Measurements from ENCODE around the gene ABCA7. TPM values are rescaled to one million over a fixed set of nuclear protein-coding genes. Genes with fewer than 3 reads are reported as not detected.

Gene ABCA7
- total and polyA plus RNA-seq, 2 of the 13 experiments (the other 11 are each of a cell fraction or from before 2014, with no cell fraction given): 4.4 to 32.4 TPM

DNA sequence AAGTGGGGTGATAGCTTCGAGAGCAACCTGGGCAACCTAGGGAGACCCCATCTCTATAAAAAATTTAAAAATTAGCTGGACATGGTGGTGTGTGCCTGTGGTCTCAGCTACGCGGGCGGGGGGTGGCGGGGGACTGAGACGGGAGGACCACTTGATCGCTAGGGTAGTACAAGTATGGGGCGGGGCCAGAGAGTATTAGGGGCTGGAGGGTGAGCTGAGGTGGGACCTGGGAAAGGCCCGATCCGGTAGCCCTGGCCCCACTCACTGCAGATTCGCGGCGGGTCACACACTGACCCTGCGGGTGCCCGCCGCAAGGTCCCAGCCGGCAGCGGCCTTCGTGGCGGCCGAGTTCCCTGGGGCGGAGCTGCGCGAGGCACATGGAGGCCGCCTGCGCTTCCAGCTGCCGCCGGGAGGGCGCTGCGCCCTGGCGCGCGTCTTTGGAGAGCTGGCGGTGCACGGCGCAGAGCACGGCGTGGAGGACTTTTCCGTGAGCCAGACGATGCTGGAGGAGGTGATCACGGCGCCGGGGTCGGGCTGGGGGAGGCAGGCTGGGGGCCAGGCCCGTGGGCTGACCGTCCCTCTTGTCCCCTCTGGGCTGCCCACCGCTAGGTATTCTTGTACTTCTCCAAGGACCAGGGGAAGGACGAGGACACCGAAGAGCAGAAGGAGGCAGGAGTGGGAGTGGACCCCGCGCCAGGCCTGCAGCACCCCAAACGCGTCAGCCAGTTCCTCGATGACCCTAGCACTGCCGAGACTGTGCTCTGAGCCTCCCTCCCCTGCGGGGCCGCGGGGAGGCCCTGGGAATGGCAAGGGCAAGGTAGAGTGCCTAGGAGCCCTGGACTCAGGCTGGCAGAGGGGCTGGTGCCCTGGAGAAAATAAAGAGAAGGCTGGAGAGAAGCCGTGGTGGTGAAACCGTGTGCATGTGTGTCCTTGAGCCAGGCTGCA lies 25.0 kb downstream of the ABCA7 start (continued):
- TF ChIP-seq ZBTB33 (CRISPR knock-in tag; IDR thresholded peaks at IDR 0.05) (peak; percentile 71; the same call in 1 of the 2 replicates), NFYC (CRISPR knock-in tag; IDR thresholded peaks at IDR 0.05) (no peak), MAX (IDR thresholded peaks at IDR 0.05) (peak; percentile 91), GTF3A (CRISPR knock-in tag; conservative IDR thresholded peaks at IDR 0.05) (no peak), ZMAT3 (CRISPR knock-in tag; conservative IDR thresholded peaks at IDR 0.05) (peak; percentile 46; the same call in 1 of the 2 replicates), ZMYM2 (CRISPR knock-in tag; IDR thresholded peaks at IDR 0.05) (no peak), ATAD3A (CRISPR knock-in tag; IDR thresholded peaks at IDR 0.05) (no peak), ZFY (CRISPR knock-in tag; IDR thresholded peaks at IDR 0.05) (peak; percentile 69), SNAI1 (CRISPR knock-in tag; IDR thresholded peaks at IDR 0.05; ENCODE audit: borderline replicate concordance) (no peak), LCORL (IDR thresholded peaks at IDR 0.05) (no peak), LCORL (CRISPR knock-in tag; IDR thresholded peaks at IDR 0.05) (no peak), ZNF354B (CRISPR knock-in tag; IDR thresholded peaks at IDR 0.05) (no peak), ZNF572 (CRISPR knock-in tag; IDR thresholded peaks at IDR 0.05) (peak; percentile 20; the same call in 1 of the 2 replicates), ZBTB7A (CRISPR knock-in tag; IDR thresholded peaks at IDR 0.05) (peak; percentile 54), ZNF850 (CRISPR knock-in tag; conservative IDR thresholded peaks at IDR 0.05) (0 out of 2 replicates have a peak, but pooled peaks have one; percentile 36), U2AF2 (IDR thresholded peaks at IDR 0.05; ENCODE audit: low read depth, low read length) (no peak), MED1 (CRISPR knock-in tag; IDR thresholded peaks at IDR 0.05) (peak; percentile 35; the same call in 1 of the 2 replicates), MED8 (CRISPR knock-in tag; IDR thresholded peaks at IDR 0.05; ENCODE audit: insufficient replicate concordance) (no peak), NFYB (CRISPR knock-in tag; IDR thresholded peaks at IDR 0.05) (no peak; the same call in 1 of the 2 replicates), ZNF891 (CRISPR knock-in tag; IDR thresholded peaks at IDR 0.05) (peak; percentile 22; the same call in 1 of the 2 replicates), ZNF274 (CRISPR knock-in tag; IDR thresholded peaks at IDR 0.05) (peak; percentile 41; the same call in 1 of the 2 replicates), RAD21 (CRISPR knock-in tag; IDR thresholded peaks at IDR 0.05) (peak; percentile 57), HES4 (CRISPR knock-in tag; IDR thresholded peaks at IDR 0.05; ENCODE audit: borderline replicate concordance) (peak; percentile 51; the same call in 1 of the 2 replicates)
- TF ChIP-seq, protein P1, sequence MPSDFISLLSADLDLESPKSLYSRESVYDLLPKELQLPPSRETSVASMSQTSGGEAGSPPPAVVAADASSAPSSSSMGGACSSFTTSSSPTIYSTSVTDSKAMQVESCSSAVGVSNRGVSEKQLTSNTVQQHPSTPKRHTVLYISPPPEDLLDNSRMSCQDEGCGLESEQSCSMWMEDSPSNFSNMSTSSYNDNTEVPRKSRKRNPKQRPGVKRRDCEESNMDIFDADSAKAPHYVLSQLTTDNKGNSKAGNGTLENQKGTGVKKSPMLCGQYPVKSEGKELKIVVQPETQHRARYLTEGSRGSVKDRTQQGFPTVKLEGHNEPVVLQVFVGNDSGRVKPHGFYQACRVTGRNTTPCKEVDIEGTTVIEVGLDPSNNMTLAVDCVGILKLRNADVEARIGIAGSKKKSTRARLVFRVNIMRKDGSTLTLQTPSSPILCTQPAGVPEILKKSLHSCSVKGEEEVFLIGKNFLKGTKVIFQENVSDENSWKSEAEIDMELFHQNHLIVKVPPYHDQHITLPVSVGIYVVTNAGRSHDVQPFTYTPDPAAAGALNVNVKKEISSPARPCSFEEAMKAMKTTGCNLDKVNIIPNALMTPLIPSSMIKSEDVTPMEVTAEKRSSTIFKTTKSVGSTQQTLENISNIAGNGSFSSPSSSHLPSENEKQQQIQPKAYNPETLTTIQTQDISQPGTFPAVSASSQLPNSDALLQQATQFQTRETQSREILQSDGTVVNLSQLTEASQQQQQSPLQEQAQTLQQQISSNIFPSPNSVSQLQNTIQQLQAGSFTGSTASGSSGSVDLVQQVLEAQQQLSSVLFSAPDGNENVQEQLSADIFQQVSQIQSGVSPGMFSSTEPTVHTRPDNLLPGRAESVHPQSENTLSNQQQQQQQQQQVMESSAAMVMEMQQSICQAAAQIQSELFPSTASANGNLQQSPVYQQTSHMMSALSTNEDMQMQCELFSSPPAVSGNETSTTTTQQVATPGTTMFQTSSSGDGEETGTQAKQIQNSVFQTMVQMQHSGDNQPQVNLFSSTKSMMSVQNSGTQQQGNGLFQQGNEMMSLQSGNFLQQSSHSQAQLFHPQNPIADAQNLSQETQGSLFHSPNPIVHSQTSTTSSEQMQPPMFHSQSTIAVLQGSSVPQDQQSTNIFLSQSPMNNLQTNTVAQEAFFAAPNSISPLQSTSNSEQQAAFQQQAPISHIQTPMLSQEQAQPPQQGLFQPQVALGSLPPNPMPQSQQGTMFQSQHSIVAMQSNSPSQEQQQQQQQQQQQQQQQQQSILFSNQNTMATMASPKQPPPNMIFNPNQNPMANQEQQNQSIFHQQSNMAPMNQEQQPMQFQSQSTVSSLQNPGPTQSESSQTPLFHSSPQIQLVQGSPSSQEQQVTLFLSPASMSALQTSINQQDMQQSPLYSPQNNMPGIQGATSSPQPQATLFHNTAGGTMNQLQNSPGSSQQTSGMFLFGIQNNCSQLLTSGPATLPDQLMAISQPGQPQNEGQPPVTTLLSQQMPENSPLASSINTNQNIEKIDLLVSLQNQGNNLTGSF (CRISPR knock-in tag; IDR thresholded peaks at IDR 0.05): no peak

Measured in HepG2 (cell line).